GM19035 (cell line): ENCODE results near the gene TMEM131.

ENCODE experiments used
- ATAC-seq: cut with Tn5 transposase; IDR thresholded peaks from one replicate; pipeline ENCODE4 v1.9.1; 2021; ENCODE audit not compliant: unreplicated experiment

Gene TMEM131

GRCh38 chr2:97726261-97727064 lies 269.3 kb downstream of the TMEM131 start:
- ATAC-seq = no peak

GRCh38 chr2:97724946-97725688 lies 270.6 kb downstream of the TMEM131 start:
- no peak for ATAC-seq

GRCh38 chr2:97724501-97724900 lies 271.2 kb downstream of the TMEM131 start:
- ATAC-seq = no peak

- no peak for ATAC-seq
Measured at GRCh38 chr2:97724073-97724410, 271.7 kb downstream of the TMEM131 start.

- ATAC-seq = no peak
Measured at GRCh38 chr2:97723156-97724072, 272.3 kb downstream of the TMEM131 start.

GRCh38 chr2:97722227-97722626 lies 273.5 kb downstream of the TMEM131 start:
- no peak for ATAC-seq

GRCh38 chr2:97720746-97721145 lies 275.0 kb downstream of the TMEM131 start:
- ATAC-seq = no peak

GRCh38 chr2:97719362-97720155 lies 276.2 kb downstream of the TMEM131 start:
- ATAC-seq = no peak

GRCh38 chr2:97718942-97719341 lies 276.8 kb downstream of the TMEM131 start:
- no peak for ATAC-seq

GRCh38 chr2:97718051-97718882 lies 277.5 kb downstream of the TMEM131 start:
- no peak for ATAC-seq

- ATAC-seq = no peak
Measured at GRCh38 chr2:97717613-97717995, 278.1 kb downstream of the TMEM131 start.

GRCh38 chr2:97716695-97717612 lies 278.8 kb downstream of the TMEM131 start:
- ATAC-seq = no peak

- ATAC-seq = no peak
Measured at GRCh38 chr2:97715951-97716694, 279.6 kb downstream of the TMEM131 start.

- ATAC-seq = no peak
Measured at GRCh38 chr2:97714950-97715652, 280.6 kb downstream of the TMEM131 start.

GRCh38 chr2:97714084-97714949 lies 281.4 kb downstream of the TMEM131 start:
- no peak for ATAC-seq

- no peak for ATAC-seq
Measured at GRCh38 chr2:97713296-97714083, 282.3 kb downstream of the TMEM131 start, which contains the start of gene ZAP70. Gene ZAP70, plus strand, starts transcription at chr2:97713576. Its CDS starts 10,461 bp downstream, at chr2:97724037.
